ENCODE measurements around the gene MAD1L1.

The MAD1L1 gene

GRCh38 chr7:2078899-2079298 is 153.8 kb downstream of the MAD1L1 start:
- DNase-seq (ENCODE audit: low spot score in 2 of 2) = no peak
- no peaks in the 10 kb centered on the region for H3K27me3 ChIP-seq (ENCODE audit: low read depth)
- no peaks in the 10 kb centered on the region for H3K9me3 ChIP-seq
- peaks cover 12% of the 10 kb centered on the region for H3K4me1 ChIP-seq
- no peak overlapping the region for H3K4me3 ChIP-seq
- in situ Hi-C loops (cut with MboI; ENCODE audit: low sequenced_read_pairs) = no loop called here
- H3K36me3 ChIP-seq (replicated peaks) = no peaks in the 10 kb centered on the region

- H3K4me3 ChIP-seq = no peak overlapping the region
- peaks cover 12% of the 10 kb centered on the region for H3K4me1 ChIP-seq
- DNase-seq (ENCODE audit: low spot score in 2 of 2) = no peak
- H3K9me3 ChIP-seq = no peaks in the 10 kb centered on the region
- no peaks in the 10 kb centered on the region for H3K27me3 ChIP-seq (ENCODE audit: low read depth)
- no peaks in the 10 kb centered on the region for H3K36me3 ChIP-seq (replicated peaks)
- in situ Hi-C loops (cut with MboI; ENCODE audit: low sequenced_read_pairs) = no loop called here
These were observed 156.1 kb downstream of the MAD1L1 start for GRCh38 chr7:2076649-2077064.

GRCh38 chr7:2075811-2076210 is 156.9 kb downstream of the MAD1L1 start:
- Histone ChIP-seq H3K4me3 (no peak overlapping the region), H3K27me3 (ENCODE audit: low read depth) (no peaks in the 10 kb centered on the region), H3K36me3 (replicated peaks) (no peaks in the 10 kb centered on the region), H3K4me1 (peaks cover 12% of the 10 kb centered on the region), H3K9me3 (no peaks in the 10 kb centered on the region)
- in situ Hi-C loops (cut with MboI; ENCODE audit: low sequenced_read_pairs) = no loop called here
- DNase-seq (ENCODE audit: low spot score in 2 of 2) = no peak

GRCh38 chr7:2074691-2075090 is 158.1 kb downstream of the MAD1L1 start:
- no peak overlapping the region for H3K4me3 ChIP-seq
- in situ Hi-C loops (cut with MboI; ENCODE audit: low sequenced_read_pairs) = no loop called here

GRCh38 chr7:2072798-2073197 is 159.9 kb downstream of the MAD1L1 start:
- no peaks in the 10 kb centered on the region for H3K27me3 ChIP-seq (ENCODE audit: low read depth)
- DNase-seq (ENCODE audit: low spot score in 2 of 2) = no peak
- H3K4me3 ChIP-seq = no peak overlapping the region
- H3K9me3 ChIP-seq = no peaks in the 10 kb centered on the region
- H3K36me3 ChIP-seq (replicated peaks) = 0 out of 2 replicates have a peak, but pooled peaks cover 2% of the 10 kb centered on the region
- in situ Hi-C loops (cut with MboI; ENCODE audit: low sequenced_read_pairs) = no loop called here
- no peaks in the 10 kb centered on the region for H3K4me1 ChIP-seq

More at GRCh38 chr7:2074691-2075090, 158.1 kb downstream of the MAD1L1 start:
- H3K9me3 ChIP-seq = no peaks in the 10 kb centered on the region
- H3K4me1 ChIP-seq = peaks cover 7% of the 10 kb centered on the region
- H3K27me3 ChIP-seq (ENCODE audit: low read depth) = no peaks in the 10 kb centered on the region
- DNase-seq (ENCODE audit: low spot score in 2 of 2) = no peak
- no peaks in the 10 kb centered on the region for H3K36me3 ChIP-seq (replicated peaks)

GRCh38 chr7:2072042-2072441 is 160.7 kb downstream of the MAD1L1 start:
- Histone ChIP-seq H3K27me3 (ENCODE audit: low read depth) (no peaks in the 10 kb centered on the region), H3K9me3 (no peaks in the 10 kb centered on the region), H3K4me3 (no peak overlapping the region), H3K36me3 (replicated peaks) (0 out of 2 replicates have a peak, but pooled peaks cover 2% of the 10 kb centered on the region), H3K4me1 (no peaks in the 10 kb centered on the region)
- DNase-seq (ENCODE audit: low spot score in 2 of 2) = no peak
- in situ Hi-C loops (cut with MboI; ENCODE audit: low sequenced_read_pairs) = no loop called here

GRCh38 chr7:2071133-2071832 is 161.5 kb downstream of the MAD1L1 start:
- no peak for DNase-seq (ENCODE audit: low spot score in 2 of 2)
- in situ Hi-C loops (cut with MboI; ENCODE audit: low sequenced_read_pairs) = no loop called here
- 0 out of 2 replicates have a peak, but pooled peaks cover 2% of the 10 kb centered on the region for H3K36me3 ChIP-seq (replicated peaks)
- H3K4me3 ChIP-seq = no peak overlapping the region
- H3K4me1 ChIP-seq = no peaks in the 10 kb centered on the region
- H3K27me3 ChIP-seq (ENCODE audit: low read depth) = no peaks in the 10 kb centered on the region
- no peaks in the 10 kb centered on the region for H3K9me3 ChIP-seq

GRCh38 chr7:2070151-2070763 is 162.5 kb downstream of the MAD1L1 start:
- DNase-seq (ENCODE audit: low spot score in 2 of 2) = no peak
- Histone ChIP-seq H3K27me3 (ENCODE audit: low read depth) (no peaks in the 10 kb centered on the region), H3K9me3 (no peaks in the 10 kb centered on the region), H3K4me1 (no peaks in the 10 kb centered on the region), H3K36me3 (replicated peaks) (0 out of 2 replicates have a peak, but pooled peaks cover 2% of the 10 kb centered on the region), H3K4me3 (no peak overlapping the region)
- in situ Hi-C loops (cut with MboI; ENCODE audit: low sequenced_read_pairs) = no loop called here

- Histone ChIP-seq H3K36me3 (replicated peaks) (0 out of 2 replicates have a peak, but pooled peaks cover 2% of the 10 kb centered on the region), H3K27me3 (ENCODE audit: low read depth) (no peaks in the 10 kb centered on the region), H3K4me3 (no peak overlapping the region), H3K4me1 (no peaks in the 10 kb centered on the region), H3K9me3 (no peaks in the 10 kb centered on the region)
- no peak for DNase-seq (ENCODE audit: low spot score in 2 of 2)
- in situ Hi-C loops (cut with MboI; ENCODE audit: low sequenced_read_pairs) = no loop called here
These were observed 163.3 kb downstream of the MAD1L1 start for GRCh38 chr7:2069472-2069860.

- in situ Hi-C loops (cut with MboI; ENCODE audit: low sequenced_read_pairs) = no loop called here
- H3K9me3 ChIP-seq = no peaks in the 10 kb centered on the region
These were observed 163.9 kb downstream of the MAD1L1 start for GRCh38 chr7:2068693-2069471.

GRCh38 chr7:2066251-2066919 is 166.4 kb downstream of the MAD1L1 start:
- in situ Hi-C loops (cut with MboI; ENCODE audit: low sequenced_read_pairs) = no loop called here
- Histone ChIP-seq H3K4me3 (no peak overlapping the region), H3K9me3 (no peaks in the 10 kb centered on the region), H3K27me3 (ENCODE audit: low read depth) (no peaks in the 10 kb centered on the region), H3K4me1 (no peaks in the 10 kb centered on the region), H3K36me3 (replicated peaks) (0 out of 2 replicates have a peak, but pooled peaks cover 2% of the 10 kb centered on the region)
- DNase-seq (ENCODE audit: low spot score in 2 of 2) = no peak

More at GRCh38 chr7:2068693-2069471, 163.9 kb downstream of the MAD1L1 start:
- no peak for DNase-seq (ENCODE audit: low spot score in 2 of 2)
- H3K27me3 ChIP-seq (ENCODE audit: low read depth) = no peaks in the 10 kb centered on the region
- no peaks in the 10 kb centered on the region for H3K4me1 ChIP-seq
- 0 out of 2 replicates have a peak, but pooled peaks cover 2% of the 10 kb centered on the region for H3K36me3 ChIP-seq (replicated peaks)
- no peak overlapping the region for H3K4me3 ChIP-seq

GRCh38 chr7:2065528-2065927 is 167.2 kb downstream of the MAD1L1 start:
- no peak for DNase-seq (ENCODE audit: low spot score in 2 of 2)
- H3K36me3 ChIP-seq (replicated peaks) = 0 out of 2 replicates have a peak, but pooled peaks cover 2% of the 10 kb centered on the region
- no peaks in the 10 kb centered on the region for H3K27me3 ChIP-seq (ENCODE audit: low read depth)
- H3K4me3 ChIP-seq = no peak overlapping the region
- H3K9me3 ChIP-seq = no peaks in the 10 kb centered on the region
- in situ Hi-C loops (cut with MboI; ENCODE audit: low sequenced_read_pairs) = no loop called here
- H3K4me1 ChIP-seq = no peaks in the 10 kb centered on the region

- no peaks in the 10 kb centered on the region for H3K4me1 ChIP-seq
- no peaks in the 10 kb centered on the region for H3K27me3 ChIP-seq (ENCODE audit: low read depth)
- DNase-seq (ENCODE audit: low spot score in 2 of 2) = peak in 1 of 2 experiments; percentile 22
- H3K4me3 ChIP-seq = no peak overlapping the region
- no peaks in the 10 kb centered on the region for H3K36me3 ChIP-seq (replicated peaks)
- in situ Hi-C loops (cut with MboI; ENCODE audit: low sequenced_read_pairs) = no loop called here
- no peaks in the 10 kb centered on the region for H3K9me3 ChIP-seq
These were observed 169.0 kb downstream of the MAD1L1 start for GRCh38 chr7:2063563-2064260.
